Left colon (tissue), 2 donors: ENCODE results near the gene CDH5. TPM values are rescaled to one million over a fixed set of nuclear protein-coding genes. Genes with fewer than 3 reads are reported as not detected.
A peak's percentile ranks its signal among the peaks of the same experiment; 100 is the strongest.
"Not testable (repeated sequence)": the region's sequence is repeated elsewhere in the genome, so short reads cannot be mapped to it uniquely, and the experiment has no call there.

ENCODE experiments used
- ATAC-seq: fragments of 200-7000 bp; cut with Tn5 transposase; one replicate; pipeline ENCODE4 v1.9.1; 2020; ENCODE audit warnings: mild to moderate bottlenecking, moderate library complexity
- DNase-seq, 2 donors: peaks; one replicate each; pipeline ENCODE4 v3.0.0-alpha.2; 2020
- intact Hi-C, 2 donors: fragments of 100-400 bp; cut with DNase I in 1 of 2; cut with micrococcal nuclease in 1 of 2; formaldehyde crosslinking; loops; one replicate each; pipeline versions ENCODE4 v1.11.2 to v1.14.0; 2022; cut with DNase I, micrococcal nuclease
- long read RNA-seq: library from polyadenylated mRNA; unstranded; transcript quantifications from one replicate; pipeline ENCODE4 v2.0.0, GENCODE V29; 2021
- total RNA-seq, 2 donors: library from RNA; stranded (reverse); fragmentation: NEBNext Ultra II Directional; extraction: Animal tissue kit (Norgen Biotek cat#: 25700); gene quantifications; one replicate each; pipeline ENCODE4 v1.2.1, GENCODE V29; 2021
- donor health status: DM: no; HTN: no; CAD: no.
- donor health status: DM: yes; HTN: yes; CAD: no.

CDH5 gene
- 1 to 10 TPM; 7.7 to 9.9 TPM for total RNA-seq
- long read RNA-seq, partial matches to known transcripts = 7 of 7 reads
- long read RNA-seq, other reads (novel, unspliced or antisense) = 0 of 7 reads

GRCh38 chr16:66366433-66367299 is at the start of gene CDH5:
CDH5 (plus strand) TSS chr16:66366691; CDS start chr16:66379338, 12,647 bp downstream.
- ATAC-seq (no peak), DNase-seq (peak; percentile 34 to 54)
- intact Hi-C loops = no loop called here

GRCh38 chr16:66318505-66318904 is 48.0 kb upstream of the CDH5 start:
- DNase-seq (no peak), ATAC-seq (no peak)
- intact Hi-C loops = no loop called here

GRCh38 chr16:66320774-66321173 is 45.7 kb upstream of the CDH5 start:
- intact Hi-C loops = no loop called here
- no peak for ATAC-seq
- no peak for DNase-seq

GRCh38 chr16:66322174-66322573 is 44.3 kb upstream of the CDH5 start:
- intact Hi-C loops = no loop called here
- DNase-seq (no peak), ATAC-seq (no peak)

GRCh38 chr16:66324815-66325515 is 41.5 kb upstream of the CDH5 start:
- DNase-seq (no peak), ATAC-seq (peak; percentile 39)
- intact Hi-C loops = no loop called here

- intact Hi-C loops = no loop called here
- ATAC-seq = no peak
These were observed 40.6 kb upstream of the CDH5 start for GRCh38 chr16:66325717-66326376.

GRCh38 chr16:66326991-66327513 is 39.4 kb upstream of the CDH5 start:
- intact Hi-C loops = no loop called here
- DNase-seq (peak; percentile 30 to 38), ATAC-seq (peak; percentile 72)

More at GRCh38 chr16:66325717-66326376, 40.6 kb upstream of the CDH5 start:
- DNase-seq = no peak

- ATAC-seq (no peak), DNase-seq (no peak)
- intact Hi-C loops = no loop called here
These were observed 38.2 kb upstream of the CDH5 start for GRCh38 chr16:66328282-66328681.

- DNase-seq, ATAC-seq, intact Hi-C loops: not testable (repeated sequence)
These were observed 35.0 kb upstream of the CDH5 start for GRCh38 chr16:66331464-66331863.

- ATAC-seq (no peak), DNase-seq (no peak)
- intact Hi-C loops = no loop called here
These were observed 33.6 kb upstream of the CDH5 start for GRCh38 chr16:66332634-66333610.

GRCh38 chr16:66334853-66335574 is 31.5 kb upstream of the CDH5 start:
- DNase-seq = no peak
- intact Hi-C loops = no loop called here
- no peak for ATAC-seq

GRCh38 chr16:66335704-66336329 is 30.7 kb upstream of the CDH5 start:
- intact Hi-C loops = no loop called here
- DNase-seq (no peak), ATAC-seq (no peak)

- intact Hi-C loops = no loop called here
- ATAC-seq (peak; percentile 93), DNase-seq (peak; percentile 28 to 43)
These were observed 28.9 kb upstream of the CDH5 start for GRCh38 chr16:66337463-66338188.

- ATAC-seq = no peak
- DNase-seq = no peak
- intact Hi-C loops = no loop called here
These were observed 24.1 kb upstream of the CDH5 start for GRCh38 chr16:66342294-66342900.

GRCh38 chr16:66344533-66345145 is 21.9 kb upstream of the CDH5 start:
- intact Hi-C loops = no loop called here
- ATAC-seq (no peak), DNase-seq (peak in 1 of 2 donors; percentile 39)

GRCh38 chr16:66346221-66346620 is 20.3 kb upstream of the CDH5 start:
- ATAC-seq (no peak), DNase-seq (no peak)
- intact Hi-C loops = no loop called here
